NOMO-1 treated with DMSO at 0.1 percent for 48 hours (cell line): ENCODE results near the gene RAB37.
A peak's percentile ranks its signal among the peaks of the same experiment; 100 is the strongest.

ENCODE experiments used
- DNase-seq: peaks from one replicate; lab custom pipeline; 2025; ENCODE audit not compliant: unreplicated experiment; lab: John Stamatoyannopoulos, UW

The RAB37 gene

DNA sequence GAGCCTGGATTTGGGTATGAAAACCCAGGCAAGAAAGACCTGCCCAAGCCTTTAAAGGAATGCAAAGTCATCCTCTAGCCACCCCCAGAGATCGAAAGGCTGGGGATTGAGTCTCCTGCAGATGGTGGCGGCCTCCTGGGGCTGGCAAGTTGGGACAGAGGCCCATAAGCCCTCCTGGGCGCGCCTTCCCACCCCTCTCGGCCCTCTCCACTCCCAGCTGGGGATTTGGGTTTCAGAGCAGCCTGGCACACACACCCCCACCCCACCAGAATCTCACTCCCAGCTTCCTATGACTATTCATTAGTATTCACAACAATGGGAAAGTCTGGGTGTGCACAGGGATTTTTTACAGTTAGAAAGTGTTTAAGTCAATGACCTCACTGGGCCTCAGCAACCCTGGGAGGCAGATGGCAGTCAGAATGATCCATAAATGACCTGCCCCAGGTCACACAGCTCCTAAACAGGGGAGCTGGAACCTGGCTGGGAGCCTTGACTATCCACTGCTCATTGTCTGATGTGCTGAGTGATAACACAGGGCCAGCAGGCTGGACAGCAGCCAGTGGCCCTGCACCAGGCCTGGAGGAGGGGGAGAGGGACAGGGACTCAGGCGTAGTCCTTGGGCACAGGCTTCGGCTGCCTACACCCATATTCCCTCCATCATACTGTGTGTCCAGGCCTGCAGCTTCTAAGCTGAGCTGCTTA, 23.5 kb downstream of the RAB37 start:
- no peak for DNase-seq

DNA sequence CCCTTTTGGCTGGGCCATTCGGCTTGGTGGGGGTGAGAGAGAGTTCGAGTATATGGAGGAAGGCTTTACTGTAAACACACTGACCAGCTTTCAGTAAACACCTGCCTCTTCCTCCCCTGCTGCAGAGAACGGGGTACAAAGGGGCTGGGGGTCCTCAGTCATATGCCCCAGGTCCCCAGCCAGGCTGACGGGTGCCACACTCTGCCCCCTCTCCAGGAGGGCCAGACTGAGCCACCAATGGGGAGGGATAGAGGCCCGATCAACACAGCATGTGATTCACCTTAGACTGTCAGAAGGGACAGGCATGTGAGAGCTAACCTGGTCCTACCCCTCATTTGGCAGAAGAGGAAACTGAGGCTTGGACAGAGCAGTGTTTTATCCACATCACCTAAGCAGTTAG, 24.4 kb downstream of the RAB37 start:
- no peak for DNase-seq

DNA sequence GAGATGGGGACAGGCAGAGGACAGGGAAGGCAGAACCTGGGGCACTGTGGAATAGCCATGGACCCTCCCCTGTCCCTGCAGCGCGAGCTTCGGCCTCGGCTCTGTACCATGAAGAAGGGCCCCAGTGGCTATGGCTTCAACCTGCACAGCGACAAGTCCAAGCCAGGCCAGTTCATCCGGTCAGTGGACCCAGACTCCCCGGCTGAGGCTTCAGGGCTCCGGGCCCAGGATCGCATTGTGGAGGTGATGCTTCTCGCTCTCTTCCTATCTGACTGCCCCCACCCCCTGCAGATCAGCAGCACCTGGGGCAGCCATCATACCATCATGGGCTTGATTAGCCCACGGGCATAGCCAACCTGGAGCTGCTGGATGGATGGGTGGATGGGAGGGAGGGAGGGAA, 24.9 kb downstream of the RAB37 start:
- no peak for DNase-seq

DNA sequence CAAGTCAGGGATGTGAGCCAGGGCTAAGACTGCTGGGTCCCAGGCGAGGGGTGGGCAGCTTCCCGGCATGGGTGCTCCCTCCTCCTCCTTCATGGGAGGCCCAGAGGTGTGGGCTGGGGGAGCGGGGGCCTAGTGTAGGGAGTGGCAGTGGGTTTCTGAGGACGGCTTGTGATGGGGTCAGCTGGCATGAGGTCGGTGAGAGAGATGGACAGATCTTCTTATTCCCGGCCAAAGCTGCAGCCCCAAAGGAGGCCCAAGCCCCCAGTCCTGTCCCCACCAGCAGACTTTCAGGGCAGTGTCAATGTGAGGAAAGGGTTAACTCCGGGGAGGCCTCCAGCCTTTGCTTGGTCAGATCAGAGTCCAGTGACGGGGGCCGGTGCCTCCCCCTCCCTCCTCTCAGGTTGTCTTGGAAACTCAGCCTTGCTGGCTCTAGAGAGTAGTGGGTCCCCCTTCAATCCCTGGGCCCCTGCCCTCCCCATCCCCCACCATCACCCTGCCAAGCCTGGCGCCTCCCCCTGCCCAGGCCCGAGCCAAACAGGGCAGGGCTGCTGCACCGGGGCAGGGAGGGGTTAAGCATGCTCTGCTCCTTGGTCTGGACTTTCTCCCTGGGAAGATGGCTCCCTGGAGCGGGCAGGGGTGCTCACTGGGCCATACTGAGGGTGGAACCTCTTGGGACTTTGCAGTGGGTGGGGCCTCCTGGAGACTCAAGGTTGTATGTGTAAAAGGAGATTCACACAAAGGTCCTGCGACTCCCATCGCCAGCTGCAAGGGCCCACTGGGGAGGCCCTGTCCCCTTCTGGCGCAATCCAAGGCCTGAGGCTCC, 26.7 kb downstream of the RAB37 start:
- DNase-seq: no peak

DNA sequence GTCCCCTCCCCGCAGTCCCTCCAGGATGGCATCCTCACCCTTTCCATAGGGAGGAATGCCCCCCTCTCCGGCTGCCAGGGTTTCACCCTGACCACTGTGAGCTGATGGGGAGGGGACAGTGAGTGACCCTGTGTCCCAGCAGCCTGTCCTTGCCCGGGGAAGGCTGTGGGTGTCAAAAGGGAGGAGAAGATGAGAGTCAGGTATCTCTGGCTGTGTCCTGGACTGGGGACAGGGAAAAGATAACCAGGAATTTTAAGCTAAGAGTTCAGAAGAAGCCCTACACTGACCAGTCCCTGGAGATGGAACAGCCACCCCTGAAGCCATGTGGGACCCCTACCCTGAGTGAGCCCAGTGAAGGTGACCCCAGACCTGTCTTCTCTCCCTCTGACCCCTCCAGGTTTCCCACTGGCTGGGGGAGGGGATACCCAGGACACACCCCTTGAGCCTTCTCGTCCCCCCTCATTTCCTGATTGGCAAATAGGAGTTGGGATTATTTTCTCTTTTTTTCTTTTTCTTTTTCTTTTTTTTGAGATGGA, 27.8 kb downstream of the RAB37 start:
- no peak for DNase-seq

DNA sequence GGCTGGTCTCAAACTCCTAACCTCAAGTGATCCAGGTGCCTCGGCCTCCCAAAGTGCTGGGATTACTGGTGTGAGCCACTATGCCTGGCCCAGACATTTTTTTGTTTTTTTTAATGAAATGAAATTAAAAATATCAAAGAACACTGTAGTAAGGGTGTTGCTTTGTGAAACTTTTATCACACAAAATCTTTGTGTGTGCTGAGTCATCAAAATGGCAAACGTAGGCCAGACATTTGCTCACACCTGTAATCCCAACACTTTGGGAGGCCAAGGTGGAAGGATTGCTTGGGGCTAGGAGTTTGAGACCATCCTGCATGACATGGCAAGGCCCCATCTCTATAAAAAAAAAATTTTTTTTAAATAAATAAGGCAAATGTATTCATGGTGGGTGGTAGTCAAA, 29.4 kb downstream of the RAB37 start:
- no peak for DNase-seq

DNA sequence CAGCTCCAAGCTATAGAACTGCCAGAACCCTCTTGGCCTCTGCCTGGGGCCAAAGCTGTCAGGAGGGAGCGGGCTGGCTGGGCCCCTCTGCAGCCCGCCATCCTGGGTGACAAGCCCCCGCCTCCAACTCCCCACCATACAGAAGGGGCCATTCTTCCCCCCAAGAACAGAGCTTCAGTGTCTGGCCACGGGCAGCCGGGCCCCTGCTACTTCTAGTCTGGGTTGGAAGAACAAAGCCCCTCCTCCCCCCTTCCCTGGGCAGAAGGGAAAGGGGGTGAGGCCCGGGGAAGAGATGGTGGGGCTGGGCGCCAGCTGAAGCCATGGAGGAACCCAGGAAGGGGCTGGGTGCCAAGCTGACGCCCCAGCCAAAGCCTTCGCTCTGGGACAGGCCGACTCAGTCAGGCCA, 30.1 kb downstream of the RAB37 start:
- DNase-seq: no peak

DNA sequence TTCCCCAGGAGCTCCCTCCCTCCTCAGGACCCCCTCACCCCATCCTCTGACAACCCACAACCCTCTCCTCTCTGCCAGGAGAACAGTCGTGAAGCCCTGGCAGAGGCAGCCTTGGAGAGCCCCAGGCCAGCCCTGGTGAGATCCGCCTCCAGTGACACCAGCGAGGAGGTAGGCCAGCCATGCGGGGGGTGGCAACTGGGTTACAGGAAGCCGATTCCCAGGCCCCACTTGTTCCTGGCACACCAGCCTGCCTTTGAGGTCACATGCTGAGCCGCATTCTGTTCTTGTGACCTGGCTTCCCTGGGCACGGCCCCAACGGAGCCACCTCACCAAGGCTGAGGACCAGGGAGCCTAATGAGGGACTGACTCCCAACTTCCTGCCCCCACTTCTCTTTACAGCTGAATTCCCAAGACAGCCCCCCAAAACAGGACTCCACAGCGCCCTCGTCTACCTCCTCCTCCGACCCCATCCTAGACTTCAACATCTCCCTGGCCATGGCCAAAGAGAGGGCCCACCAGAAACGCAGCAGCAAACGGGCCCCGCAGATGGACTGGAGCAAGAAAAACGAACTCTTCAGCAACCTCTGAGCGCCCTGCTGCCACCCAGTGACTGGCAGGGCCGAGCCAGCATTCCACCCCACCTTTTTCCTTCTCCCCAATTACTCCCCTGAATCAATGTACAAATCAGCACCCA, 31.2 kb downstream of the RAB37 start:
- DNase-seq: no peak

DNA sequence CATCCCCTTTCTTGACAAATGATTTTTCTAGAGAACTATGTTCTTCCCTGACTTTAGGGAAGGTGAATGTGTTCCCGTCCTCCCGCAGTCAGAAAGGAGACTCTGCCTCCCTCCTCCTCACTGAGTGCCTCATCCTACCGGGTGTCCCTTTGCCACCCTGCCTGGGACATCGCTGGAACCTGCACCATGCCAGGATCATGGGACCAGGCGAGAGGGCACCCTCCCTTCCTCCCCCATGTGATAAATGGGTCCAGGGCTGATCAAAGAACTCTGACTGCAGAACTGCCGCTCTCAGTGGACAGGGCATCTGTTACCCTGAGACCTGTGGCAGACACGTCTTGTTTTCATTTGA, 31.7 kb downstream of the RAB37 start:
- DNase-seq: no peak

DNA sequence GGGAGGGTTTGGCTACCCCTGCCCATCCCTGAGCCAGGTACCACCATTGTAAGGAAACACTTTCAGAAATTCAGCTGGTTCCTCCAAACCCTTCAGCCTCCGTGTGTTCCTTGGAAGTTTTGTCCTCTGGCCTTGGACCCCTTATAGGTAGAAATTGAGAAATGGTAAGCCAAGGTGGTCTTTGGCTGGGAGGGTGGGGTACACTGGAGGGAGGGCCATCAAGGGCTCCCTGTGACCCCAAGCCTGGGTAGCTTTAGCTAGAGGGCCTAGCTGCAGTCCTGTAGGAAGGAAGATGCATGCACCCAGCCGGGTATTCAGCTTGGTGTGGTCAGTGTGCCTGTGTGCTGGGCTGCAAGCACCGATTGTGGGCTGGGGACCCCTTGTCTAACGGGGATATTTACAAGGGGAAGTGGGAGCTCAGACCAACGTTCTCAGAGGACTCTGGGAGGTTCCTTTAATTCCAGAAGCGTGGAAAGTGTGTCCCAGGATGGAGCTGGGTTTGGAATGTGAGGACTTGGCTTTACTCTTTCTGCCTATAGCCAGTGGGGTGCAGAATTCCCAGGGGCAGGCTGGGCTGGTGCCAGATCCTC, 32.3 kb downstream of the RAB37 start:
- DNase-seq: no peak

DNA sequence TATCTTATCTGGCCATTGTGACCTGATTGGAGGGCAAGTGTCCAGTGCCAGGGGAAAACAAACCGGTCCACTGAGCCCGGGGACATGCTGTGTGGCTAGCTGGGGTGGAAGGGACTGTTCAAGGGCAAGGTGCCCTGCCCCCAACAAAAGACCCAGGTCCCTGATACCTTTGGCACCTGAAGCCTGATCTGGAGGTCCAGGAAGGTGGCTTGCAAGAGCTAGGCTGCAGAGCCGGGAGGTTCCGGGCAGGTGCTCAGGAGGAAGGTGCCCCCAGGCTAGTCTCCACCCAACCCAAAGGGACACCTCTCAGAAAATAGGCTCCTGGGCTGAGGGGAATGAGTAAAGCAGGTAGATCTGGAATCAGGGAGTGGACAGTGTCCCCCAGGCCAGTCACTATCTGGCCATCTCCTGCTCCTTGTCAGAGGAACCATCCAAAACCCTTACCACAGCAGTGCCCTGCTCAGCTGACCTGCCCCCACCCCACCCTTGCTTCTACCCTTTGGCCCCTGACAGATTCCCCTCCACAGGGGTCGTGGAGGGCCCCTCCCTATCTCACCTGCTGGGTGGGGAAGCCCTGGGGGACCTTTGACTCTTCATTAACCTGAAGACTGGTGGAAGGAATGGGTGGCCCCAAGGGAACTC, 32.9 kb downstream of the RAB37 start:
- DNase-seq: no peak

DNA sequence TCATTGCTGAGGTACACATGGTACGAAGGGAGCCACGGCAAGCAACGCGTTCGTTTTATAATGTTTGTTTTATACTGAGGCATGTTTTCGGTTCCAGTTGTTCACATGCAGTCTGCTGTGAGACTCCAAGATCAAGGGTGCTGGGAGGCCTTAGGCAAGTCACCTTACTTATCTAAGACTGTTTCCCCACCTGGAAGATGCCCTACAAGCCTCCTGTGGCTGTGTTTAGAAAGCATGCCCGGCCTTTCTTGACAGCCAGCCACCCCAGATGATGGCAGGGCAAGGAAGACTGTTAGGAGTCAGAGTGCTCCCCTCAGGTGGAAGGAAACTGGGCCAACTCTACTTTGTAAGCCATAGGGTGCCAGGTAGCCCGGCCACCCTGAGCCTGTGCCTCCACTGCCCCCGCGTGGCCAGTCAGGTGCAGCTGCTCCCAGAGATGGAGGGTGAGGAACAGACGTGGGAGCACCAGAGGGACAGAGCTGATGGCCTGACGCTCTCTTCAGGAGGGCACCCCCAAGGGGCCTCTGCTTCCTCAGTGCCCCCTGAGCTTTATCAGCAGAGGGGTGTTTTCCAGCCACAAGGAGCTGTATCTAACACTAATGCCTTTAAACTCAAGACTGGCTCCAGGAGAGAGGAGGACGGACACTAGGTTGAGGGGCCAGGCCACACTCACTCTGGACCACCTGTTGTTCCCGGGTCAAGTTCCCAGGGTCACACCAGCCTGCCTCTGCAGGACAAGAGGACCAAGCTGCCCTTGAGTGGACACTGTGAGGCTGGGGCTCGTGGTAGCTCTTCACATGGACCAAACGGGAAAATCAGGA, 33.7 kb downstream of the RAB37 start:
- peak; percentile 55 for DNase-seq

DNA sequence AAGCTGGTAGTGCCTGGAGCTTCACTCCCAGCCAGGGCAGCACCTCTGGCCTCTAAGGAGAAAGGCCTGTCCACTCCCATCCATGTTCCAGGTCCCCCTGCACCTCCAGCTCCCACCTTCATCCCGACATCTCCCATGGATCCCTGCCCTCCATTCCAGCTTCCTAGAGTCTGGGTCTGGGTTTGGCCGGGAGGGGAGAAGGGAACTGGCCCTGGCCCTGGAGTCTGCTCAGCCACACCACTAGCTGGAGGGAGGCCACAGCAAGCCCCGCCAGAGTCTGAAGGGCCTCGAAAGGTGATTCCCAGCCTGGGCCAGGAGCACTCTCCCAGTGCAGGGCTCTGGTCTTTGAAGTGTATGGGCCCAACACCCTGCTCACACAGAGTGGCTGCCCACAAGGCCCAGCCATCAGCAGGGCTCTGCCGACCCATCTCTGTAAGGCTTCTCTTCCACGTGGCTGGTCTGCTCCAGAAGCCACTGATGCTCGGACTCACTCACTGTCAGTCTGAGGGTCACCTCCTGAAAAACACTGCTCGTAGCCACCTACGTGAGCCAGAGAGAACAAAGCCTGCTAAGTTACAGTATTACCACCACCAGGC, 34.4 kb downstream of the RAB37 start:
- DNase-seq: no peak

DNA sequence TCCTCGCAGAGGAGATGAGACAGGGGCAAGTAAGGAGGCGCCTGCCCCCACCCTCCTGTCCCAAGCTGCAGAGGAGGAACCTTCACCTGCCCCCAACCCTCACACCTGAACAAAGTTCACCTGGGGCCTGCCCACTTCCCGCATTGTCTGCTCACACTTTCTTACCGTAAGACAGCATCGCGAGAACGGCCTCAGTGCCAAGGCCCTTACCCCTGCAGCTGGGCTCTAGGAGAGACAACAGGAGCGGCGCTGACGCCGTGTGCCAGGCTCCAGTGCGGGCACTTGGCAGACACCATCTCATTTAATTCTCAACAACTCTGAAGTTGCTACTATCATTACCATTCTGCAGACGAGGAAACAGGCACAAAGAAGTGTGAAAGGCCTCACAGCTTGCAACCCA, 35.0 kb downstream of the RAB37 start:
- no peak for DNase-seq

DNA sequence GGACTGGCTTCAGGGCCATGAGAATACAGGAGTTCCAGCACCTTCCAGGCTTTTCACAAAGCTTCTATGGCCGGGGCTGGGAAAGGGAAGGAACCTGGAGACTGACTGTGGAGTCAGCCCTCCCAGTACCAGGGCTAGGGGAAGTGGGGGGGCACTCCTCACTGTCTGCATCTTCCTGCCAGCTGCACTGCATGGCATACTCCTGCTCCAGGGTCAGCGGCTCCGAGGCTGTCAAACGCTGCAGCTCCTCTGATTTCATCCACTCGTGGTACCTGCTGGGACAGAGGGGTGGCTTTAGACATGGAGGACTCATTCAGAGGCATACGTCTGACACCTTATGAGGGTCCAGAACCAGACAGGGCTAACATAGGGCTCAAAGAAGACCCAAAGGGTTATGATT, 36.4 kb downstream of the RAB37 start:
- DNase-seq: no peak

DNA sequence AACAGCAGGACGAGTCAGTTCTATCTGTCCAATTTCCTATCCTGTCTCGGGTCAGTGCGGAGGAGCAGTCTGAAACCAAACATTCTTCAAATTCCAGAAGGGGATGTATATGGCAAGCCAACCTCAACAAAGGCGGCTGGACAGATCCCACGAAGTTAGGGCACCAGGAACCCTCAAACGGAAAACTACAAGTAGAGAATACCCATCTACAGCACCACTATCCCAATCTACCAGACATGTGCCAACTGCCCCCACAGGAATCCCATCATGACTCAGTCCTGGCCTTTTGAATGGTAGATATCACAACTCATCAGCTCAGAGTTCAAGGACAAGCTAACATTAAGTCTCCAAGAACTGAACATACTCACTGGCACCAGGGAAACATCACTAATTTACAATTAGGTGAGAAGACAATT, 36.8 kb downstream of the RAB37 start:
- no peak for DNase-seq

DNA sequence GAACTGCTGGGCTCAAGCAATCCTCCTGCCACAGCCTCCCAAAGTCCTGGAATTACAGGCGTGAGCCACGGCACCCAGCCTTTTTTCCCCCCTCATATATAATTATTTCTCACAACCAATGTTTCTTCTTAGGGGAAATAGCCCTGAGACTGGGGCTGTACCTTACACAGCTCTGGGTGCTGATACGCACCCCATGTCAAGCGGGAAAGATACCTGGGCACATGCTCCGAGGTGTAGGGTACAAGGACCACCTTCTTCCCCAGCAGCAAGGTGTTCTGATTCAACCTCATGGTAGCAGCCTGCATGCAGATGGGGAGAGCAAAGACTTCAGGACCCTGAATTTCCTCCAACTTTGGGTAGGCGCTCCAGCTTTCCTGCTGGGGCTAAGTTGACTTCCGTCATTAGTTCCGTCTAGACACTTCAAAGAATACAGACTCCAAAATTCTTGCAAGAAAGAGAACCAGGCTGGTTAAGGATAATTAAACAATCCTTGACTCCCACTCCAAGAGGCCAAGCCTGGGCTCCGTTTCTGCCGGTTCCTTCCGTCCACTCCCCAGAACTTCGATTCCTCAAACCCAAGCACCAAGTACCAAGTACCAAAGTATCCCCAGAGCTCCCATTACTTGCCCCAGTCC, 38.5 kb downstream of the RAB37 start:
- no peak for DNase-seq

DNA sequence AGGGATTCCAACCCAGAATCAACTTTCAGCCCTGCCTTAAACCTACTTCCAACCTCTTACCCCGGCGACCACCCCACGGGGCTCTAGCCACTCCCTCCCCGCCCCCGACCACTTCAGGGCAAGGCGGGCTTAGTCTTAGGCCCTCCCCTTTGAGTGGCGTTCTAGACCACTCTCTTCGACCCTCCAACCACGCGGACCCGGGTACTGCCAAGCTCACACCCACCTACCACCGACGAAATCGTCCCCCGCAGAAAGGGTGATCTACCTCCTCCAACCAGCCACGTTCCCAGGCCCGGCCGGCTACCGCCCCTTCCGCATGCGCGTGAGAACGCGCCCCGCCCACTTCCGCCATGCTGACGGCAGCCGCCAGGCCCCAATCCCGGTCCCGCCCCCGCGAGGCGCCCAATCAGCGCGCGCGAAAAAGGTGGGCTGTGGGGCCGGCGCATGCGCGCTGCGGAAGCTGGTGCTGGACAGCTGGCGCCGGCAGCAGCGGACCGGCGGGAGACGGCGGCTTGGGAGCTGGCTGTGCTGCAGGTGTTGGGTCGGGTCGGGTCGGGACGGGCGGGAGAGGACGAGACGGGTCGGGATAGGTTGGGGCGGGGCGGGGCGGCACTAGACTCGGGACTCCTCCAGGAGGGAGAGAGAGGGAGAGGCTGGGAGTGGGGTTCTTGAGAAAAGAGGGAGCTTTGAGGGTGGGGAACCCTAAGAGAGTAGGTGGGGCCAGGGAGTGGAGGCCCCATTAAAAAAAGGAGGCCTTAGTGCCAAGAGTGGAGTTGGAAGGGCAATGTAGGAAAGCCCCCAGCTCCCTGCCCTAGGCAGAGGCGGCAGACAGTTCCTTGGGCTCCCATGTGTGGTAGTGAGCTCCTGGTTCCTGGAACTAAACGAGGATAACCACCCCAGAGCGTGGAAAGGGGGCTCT, 39.2 kb downstream of the RAB37 start, which contains the start of gene NAT9:
TSS of gene NAT9 (minus strand) at position 302 of the 919 bp plus-strand sequence. CDS start 647 bp downstream, outside the sequence.
- peak; percentile 94 for DNase-seq
